Activated effector memory CD4-positive, alpha-beta T cell treated with anti-CD3 and anti-CD28 coated beads, Interleukin-2, amount 50 U/mL, for 16 hours (primary cell): Measurements from ENCODE around the gene IKZF1.

Source experiments
- DNase-seq: peaks from one replicate; pipeline ENCODE4 v3.0.0-alpha.2; 2020

Gene IKZF1

DNA sequence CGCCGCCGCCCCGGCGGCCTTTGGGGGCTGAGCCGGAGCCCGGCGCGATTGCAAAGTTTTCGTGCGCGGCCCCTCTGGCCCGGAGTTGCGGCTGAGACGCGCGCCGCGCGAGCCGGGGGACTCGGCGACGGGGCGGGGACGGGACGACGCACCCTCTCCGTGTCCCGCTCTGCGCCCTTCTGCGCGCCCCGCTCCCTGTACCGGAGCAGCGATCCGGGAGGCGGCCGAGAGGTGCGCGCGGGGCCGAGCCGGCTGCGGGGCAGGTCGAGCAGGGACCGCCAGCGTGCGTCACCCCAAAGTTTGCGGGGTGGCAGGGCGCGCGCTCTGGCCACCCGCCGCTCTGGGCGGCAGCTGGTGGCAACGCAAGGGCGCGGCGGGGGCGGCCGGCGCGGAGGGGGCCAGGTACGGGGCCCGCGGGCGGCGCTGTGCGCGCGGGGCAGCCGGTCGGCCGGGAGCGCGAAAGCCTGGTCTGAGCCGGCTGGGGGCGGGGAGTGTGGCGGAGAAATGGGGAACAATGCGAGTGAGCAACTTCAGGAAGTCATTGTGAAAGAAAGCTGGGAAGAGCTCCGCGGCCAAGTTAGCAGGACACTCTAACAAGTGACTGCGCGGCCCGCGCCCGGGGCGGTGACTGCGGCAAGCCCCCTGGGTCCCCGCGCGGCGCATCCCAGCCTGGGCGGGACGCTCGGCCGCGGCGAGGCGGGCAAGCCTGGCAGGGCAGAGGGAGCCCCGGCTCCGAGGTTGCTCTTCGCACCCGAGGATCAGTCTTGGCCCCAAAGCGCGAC is at the start of gene IKZF1:
TSS of gene IKZF1 (plus strand) at position 588 of the 782 bp plus-strand sequence. CDS start 14,346 bp downstream, outside the sequence.
- peak; percentile 86 for DNase-seq

DNA sequence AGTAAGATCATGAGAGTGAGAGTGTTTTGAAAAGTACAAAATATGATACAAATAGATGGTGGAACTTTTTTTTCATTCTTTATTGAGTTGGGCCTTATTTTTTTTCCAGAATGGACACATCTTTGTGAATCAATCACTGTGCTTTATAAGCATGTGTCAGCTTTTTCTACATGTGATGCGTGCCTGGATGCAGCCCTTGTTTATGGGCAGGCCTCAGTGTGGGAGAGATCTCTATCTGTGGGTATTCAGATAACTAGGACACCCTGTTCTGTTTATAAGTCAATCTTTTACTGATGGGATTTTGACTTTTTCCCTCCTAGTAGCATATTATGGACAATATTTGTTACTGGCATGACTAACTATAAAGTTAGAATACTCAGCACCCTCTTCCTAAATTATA is 42.9 kb upstream of the IKZF1 start:
- DNase-seq, result no peak

DNA sequence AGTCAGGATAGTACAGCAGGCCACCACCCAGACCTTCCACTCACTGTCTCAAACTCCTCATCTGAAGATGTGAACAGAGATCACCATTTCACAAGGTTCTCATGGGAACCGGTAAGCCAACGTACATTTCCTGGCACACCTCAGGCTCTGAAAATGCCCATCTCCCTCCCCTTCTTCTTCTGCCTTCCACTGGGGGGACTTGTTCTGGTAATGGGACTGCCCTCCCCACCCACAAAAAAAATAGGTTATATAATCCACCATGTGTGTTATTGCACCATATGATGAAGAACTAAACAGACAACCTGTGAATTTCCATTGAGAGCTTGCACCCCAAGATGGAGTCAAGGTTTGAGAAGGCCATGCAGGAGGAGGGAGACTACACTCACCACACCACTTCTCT is 42.1 kb upstream of the IKZF1 start:
- DNase-seq, result no peak

DNA sequence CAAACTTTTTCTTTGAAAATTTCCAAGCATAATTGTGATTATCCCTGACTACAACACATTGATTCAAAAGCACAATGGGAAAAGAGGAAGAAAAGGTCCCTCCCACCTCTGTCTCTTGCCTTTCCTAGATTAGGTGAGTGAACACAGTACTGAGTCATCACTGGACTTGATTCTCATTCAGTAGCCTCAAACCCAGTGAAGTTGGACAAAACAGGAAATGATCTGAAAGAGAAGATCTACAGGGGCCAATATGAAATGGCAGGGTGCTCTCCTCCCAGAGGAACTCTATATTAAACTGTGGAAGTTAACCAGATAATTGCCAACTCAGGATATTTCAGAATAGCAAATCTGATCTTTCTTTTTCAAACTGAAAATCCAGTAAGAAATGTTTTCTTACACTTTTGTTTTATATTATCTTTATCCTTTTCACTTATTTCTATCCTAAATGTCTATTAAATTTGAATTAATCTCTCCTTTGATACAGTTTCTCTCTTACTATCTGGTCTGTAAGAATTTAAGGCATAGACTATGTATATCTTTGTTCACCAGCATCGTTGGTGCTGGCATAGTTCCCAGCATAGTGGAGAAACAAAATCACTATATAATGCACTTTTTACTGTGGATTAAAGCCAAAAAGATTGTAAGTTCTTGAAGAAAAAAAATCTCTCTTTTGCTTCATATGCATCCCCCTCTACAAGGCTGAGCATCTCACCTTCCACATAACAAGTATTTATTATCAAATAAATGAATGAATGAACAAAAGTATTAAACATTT is 41.4 kb upstream of the IKZF1 start:
- DNase-seq, result no peak

DNA sequence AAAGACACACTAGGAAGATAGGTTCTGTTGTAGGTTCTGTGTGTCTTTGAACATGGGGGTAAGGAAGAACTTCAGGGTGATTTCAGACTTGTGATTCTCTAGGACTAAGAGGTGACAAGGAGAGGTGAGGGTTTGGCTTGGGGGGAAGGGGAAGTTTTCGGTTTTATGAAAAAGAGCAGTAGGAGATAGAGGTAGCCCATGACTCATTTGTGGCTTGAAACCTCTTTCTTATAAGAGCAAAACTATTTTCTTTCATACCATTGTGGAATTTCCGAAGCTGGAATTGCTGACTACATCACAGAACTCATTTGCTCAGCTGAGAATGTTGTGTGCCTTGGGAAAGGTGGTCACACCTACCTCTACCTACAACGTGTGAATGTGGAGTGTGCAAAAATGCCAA is 39.6 kb upstream of the IKZF1 start:
- DNase-seq, result no peak

DNA sequence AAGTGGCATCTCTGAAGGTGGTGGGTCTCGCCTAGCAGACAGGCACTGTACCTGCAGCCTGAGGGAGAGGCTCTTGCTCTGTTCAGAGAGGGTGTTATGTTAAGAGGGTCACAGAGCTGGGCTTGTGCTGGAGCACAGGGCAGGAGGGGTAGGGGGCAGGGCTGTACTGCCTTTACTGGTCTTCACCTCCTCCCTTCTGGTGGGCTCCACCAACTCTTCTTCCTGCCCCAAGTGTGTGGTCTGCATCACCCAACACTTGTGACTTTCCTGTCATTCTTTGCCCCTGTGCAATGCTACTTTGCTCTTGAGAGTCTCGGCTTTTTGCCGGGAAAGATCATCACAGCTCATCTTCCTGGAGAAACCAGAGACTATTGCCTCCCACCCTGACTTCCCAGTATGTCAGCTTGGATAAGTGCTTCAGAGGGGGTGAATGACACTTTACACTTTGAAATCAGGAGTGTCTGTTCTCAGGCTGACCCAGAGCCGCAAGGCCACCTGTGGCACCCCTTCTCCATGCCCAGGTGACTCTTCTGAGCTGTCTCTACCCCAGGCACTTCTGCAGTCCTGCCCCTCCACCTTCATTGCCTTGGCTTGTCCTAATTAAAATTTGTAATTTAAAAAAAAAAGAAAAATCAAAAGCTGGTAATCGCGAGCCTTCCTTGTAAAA is 38.4 kb upstream of the IKZF1 start:
- no peak for DNase-seq

DNA sequence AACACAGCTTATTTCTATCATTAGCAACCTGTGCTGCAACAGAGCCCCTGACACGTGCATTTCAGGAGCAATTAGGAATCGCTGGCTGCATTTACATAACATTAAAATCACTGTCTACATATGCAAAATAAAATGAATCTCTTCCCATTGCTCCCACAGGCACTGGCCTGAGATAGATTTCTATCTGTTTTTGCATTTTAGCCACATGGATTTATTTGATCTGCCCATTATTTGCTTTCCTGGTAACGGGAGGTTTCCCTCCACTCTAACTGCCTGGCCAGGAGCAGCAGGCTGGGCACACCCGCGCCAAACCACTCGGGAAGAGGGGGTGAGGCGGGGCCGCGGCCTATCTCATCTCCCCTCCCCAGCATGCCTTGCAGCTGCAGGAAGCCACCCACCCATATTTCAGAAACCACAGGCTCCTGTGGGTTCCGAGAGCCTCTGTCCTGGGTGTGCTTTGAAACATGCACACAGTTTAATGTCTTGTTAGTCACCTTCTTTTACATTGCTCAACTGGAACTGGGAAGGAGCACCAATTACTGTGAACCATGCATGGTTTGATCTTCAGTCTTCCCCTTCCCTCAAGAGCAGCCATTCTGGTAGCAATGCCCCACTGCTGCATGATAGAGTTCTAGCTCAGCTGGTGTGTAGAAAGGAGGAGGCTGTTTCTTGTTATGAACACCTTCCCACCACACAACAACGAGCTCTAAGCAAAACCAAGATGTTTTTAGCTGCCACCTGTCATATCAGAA is 37.7 kb upstream of the IKZF1 start:
- DNase-seq, result peak; percentile 89

DNA sequence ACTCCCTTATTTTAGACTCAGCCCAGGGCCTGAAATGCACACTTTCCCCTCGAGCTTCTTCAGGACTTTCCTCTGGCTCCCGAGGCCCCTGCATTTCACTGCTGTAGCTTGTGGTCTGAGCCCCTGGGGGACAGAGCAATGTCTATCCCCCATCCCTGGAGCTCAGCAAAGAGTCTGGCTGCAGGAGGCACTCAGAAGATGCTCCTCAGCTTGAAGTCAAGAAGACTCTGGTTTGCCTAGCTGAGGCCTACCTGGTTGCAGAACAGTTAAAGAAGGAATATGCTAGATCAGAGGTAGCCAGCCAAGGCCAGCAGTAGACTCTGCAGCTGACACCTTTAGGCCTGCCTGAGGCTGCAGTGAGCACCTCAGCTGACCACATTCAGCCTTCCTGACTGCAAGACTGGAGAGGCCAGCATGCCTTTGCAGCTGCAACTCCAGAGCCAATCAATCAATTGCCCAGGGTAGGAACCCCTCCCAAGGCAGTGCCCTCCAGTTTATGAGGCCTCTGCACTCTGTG is 36.9 kb upstream of the IKZF1 start:
- no peak for DNase-seq

DNA sequence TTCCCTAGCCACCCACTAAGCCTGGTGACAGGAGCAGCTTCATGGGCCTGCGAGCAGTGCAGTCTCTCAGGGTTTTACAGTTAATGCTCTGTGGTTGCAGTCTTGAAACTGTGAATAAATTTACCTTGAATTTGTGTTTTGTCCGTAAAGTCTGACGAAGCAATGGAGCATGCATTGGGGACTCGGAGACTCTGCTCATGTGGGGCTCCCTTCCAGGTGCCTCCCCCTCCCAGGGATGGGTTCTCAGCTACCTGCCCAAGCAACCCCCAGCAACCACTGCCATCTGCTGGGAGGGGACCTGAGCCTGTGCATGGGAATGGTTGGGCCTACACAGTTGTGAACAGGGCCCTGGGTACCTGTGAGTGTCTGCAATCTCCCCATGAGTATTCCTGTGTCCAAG is 36.3 kb upstream of the IKZF1 start:
- DNase-seq, result no peak

DNA sequence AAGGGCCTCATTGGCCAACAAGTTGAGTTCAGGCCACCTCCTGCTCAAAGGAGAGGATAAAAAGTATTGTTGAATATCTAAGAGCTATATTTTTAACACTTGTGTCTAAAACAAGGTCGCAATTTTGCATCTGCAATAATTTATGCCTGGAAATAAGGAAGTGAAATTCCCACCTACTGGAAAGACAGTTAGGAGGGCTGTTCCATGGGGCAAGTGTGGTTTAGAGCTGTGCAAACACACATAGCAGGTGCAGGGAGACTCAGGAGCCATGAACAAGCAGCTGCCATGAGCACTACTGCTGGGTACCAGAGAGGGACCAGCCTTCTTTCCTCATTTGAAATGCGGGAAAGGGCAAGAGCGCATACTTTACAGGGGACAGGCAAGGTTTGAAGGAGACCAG is 35.5 kb upstream of the IKZF1 start:
- DNase-seq, result no peak

DNA sequence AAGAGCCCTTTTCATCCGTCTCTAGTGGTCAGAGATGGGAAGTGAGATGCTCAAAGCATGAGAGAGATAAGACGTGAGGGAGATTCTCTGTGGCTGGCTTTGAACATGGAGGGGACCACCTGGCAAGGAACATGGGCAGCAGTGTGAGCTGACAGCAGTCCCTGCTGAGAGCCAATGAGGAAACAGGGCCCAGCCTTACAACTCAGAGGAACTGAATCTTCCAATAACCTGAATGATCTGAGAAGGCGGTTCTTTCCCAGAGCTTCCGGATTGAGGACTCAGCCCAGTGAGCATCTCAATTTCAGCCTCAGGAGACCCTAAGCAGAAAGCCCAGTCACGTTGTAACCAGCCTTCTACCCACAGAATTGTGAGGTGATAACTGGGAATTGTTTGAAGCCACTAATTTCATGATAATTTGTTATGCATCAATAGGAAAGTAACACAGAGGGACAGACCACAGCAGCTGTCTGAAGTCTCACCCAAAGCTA is 33.9 kb upstream of the IKZF1 start:
- DNase-seq, result no peak

DNA sequence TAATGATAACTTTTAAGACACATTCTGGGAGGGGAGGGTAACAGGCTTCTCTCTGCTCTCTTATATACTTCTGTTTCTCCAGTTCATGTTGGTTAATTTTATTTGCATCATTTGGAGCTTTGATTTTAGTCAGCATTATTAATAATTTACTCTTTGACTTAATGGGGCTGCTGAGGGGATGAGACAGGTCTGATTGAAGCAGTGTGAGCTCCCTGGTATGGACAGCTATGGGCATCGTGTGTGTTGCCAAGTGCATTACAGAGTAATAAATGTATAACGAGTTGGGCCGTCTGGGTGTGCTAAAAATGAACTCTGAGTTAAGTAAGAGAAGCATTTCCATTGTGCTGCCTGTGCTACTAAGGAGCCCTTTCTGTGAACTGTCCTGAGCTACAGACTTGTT is 31.7 kb upstream of the IKZF1 start:
- DNase-seq, result no peak

DNA sequence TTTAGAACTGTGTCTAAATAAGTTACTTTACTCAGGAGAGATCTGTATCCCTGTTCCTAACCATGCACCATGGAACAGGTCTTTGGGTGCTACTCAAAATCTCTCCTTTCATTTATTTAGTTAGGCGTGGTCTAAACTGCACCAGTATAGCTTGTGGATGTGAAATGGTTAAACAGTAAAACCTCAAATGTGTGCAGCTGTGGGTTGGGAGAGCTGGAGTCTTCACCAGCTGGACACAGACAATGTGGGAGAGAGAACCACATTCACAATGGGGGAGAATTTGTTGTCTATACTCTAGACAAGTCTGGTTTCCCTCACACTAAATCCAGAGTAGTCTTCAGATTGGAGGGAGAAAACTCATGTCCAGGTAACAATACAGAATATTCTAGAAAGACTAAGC is 31.2 kb upstream of the IKZF1 start:
- DNase-seq, result no peak

DNA sequence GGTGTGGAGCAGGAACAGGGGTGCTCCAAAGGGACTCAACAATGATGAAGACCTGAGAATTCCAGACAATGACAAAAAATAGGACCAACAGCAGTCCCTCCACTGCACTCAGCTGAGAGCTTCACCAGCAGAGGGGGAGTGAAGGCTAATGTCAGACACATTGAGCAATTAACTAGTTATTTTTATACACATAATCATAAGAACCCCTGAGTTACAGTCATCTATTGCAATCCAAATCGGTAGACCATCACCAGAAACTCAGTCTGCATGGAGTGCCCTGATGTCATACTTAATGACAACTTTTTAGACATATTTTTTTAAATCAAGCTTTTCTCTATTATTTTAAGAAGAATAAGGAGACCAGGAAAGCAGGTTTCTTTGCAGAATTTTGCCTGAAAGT is 30.6 kb upstream of the IKZF1 start:
- no peak for DNase-seq

DNA sequence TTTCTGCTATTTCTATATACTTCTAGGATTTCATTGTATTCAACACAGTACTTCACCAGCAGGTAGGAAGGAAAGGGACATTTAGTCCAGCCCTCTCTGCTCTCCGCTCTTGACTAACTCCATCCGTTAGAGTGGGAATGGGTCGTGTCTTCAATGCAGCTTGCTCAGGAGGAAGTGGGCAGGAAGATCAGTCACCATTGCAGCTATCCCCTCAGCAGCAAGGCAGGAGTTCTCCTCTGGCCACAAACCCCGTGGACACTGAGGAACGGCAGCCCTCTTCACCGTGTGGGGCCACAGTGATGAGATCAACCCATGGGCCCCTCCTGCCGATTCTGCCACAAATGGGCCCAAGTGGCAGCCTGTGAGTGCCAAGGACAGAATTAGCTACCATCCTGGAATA is 30.2 kb upstream of the IKZF1 start:
- no peak for DNase-seq

DNA sequence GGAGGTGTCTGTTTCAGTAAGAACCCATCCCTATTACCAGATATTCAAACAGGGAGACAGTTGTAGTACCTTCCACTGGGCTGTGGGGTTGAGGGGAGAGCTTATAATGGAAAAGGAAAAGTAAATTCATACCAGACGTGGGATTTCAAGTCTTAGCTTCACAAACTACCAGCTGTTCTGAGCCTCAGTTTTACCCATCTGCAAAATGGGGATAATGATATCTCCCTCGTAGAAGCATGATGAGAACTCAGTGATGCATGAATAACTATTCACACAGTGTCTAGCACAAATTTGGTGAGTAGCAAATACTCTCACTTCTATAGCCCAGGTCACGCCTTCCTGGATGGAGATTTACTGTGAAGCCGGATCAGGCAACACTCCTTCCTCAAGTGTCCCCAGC is 29.1 kb upstream of the IKZF1 start:
- no peak for DNase-seq

DNA sequence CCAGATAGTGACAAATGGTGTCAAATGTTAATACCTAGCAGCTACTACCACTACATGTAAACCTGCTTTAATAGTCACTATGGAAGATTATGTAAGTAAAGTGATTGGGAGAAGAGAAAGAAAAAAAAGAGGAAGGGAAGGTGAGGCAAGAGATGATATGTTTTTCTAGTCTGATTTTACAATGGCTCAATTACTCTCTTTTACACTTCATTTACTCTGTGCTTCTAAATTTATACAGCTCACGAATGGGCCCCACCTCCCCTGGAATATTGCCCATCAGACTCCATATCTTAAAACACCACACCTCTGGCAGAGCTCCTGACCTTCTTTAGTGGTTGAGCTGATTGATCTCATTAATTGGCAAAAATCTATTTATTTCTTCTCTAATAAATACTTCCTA is 28.0 kb upstream of the IKZF1 start:
- DNase-seq, result no peak

DNA sequence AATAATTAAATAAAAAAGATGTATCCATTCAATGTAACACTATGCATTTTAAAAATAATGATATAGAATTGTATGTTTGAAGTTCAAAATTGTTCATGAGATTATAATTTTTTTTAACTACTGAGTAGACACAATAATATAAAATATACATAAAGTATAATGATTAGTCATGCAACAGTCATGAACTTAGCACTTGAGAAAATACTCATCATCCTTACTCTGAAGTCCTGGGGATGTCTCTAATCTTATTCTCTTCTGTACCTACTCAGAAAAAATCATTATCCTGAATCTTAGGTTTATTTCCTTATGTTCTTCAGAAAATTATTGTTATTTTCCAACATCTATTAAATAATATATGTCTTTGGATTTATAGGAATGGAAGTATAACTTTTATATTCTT is 26.4 kb upstream of the IKZF1 start:
- no peak for DNase-seq

DNA sequence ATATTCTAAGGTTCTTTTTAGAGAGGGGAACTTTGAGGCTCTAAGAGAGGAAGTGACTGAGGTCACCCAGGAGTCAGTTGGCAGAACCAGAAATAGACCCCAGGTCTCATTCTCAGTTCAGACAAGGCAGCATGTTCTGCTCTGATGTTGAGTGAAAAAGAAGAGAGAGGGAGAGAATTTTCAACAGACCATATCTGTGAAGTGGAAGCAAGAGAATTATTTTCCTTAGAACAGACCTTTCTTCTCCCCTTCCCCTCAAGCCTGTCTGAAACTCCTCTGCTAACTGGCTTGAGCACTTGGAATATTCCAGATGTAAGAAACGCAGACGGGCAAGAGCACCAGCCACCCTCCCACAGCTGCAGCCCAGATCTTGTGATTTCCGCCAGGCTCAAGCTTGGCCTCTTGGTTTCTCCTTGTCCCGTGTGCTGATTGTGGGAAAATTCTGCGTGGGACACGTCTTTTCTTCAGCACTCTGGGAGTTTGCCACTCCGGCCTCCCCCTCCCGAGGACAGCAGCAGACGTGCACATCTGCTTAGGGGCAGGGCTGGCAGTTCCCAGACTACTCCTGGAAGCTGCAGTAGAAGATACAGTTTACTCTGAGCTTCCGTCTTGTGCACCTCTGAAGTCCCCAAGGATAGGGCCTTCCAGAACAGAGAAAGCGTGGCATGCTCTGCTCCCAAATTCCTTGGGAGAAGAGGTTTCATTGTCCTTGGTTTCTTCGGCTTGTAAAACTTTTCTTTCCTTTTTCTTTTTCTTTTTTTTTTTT is 22.7 kb upstream of the IKZF1 start:
- DNase-seq, result no peak

DNA sequence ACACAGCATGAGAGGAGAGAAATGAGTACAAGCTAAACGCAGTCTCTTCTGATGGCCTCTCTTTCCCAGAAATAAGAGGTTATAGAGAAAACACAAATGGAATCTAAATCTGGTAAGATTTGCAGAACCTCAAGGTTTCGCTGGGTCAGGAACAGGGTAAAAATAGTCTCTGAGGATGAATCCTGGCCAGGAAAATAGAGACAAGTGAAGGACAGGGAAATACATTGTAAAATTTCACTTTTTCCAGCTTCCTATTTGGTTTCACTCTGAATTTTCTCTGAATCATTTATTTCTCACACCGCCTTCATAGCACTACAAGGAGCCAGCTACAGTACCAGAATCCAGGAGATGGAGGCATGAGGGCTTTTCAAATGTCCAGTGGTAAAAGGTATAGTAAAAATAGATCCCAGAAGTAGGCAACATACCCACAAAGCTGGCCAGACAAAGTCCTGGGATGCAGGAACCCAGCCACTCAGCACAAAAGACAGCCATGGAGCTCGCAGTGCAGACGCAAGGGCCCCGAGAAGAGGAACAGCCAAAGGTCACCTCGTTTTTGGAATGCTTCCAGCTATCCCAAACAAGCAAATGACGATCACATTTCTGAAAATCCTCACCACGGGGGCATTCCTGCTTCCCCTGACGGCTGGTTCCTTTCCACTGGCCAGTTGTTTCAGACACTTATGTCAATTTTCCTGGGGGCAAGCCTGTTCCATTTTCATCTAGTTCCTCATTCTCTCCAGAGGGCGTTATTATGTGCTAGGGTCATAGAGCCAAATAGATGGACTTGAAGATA is 21.5 kb upstream of the IKZF1 start:
- no peak for DNase-seq

DNA sequence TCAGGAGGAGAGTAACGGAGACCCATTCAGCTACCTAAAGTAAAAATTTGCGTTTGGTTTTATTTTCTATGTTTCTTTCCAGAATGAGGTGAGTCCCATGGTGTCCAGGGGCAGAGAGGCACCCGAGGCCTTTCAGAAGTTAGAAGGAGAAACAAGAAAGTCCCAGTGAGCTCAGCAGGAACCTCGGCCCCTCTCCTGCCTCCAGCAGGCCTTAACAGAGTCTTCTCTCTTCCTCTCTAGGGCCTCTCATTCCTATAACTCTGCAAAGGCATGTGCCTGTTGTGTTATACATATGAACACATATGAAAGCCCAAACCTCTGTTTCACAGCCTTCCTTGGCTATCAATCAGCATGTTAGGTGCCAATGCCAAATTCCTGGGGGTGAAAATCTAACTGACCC is 20.8 kb upstream of the IKZF1 start:
- no peak for DNase-seq
